Liver (tissue), 9 donors: ENCODE measurements around the gene SNRPA. TPM values are rescaled to one million over a fixed set of nuclear protein-coding genes. Genes with fewer than 3 reads are reported as not detected.

ENCODE experiments used
- DNase-seq: peaks from one replicate; pipeline ENCODE4 v3.0.0-alpha.2; 2017; ENCODE audit warnings: low spot score
- H3K27ac ChIP-seq, 2 donors: one replicate each; pipeline ENCODE4 v1.7.0; 2013; ENCODE audit warnings: inconsistent platforms in 2 of 2, low read length in 2 of 2, control low read depth in 1 of 2, low read depth in 1 of 2, mild to moderate bottlenecking in 1 of 2
- H3K27me3 ChIP-seq, 4 donors: one replicate each; pipeline versions ENCODE4 v1.6.1 to v1.7.0; 2013; ENCODE audit warnings: low read length in 3 of 4, inconsistent platforms in 1 of 4, mild to moderate bottlenecking in 1 of 4, moderate library complexity in 1 of 4; ENCODE audit not compliant: control insufficient read depth in 4 of 4, insufficient read depth in 4 of 4
- H3K36me3 ChIP-seq, 4 donors: one replicate each; pipeline versions ENCODE4 v1.6.1 to v1.7.0; 2013; ENCODE audit warnings: low read length in 3 of 4, mild to moderate bottlenecking in 3 of 4, low read depth in 1 of 4, moderate library complexity in 1 of 4; ENCODE audit not compliant: control insufficient read depth in 4 of 4, insufficient read depth in 3 of 4
- H3K4me1 ChIP-seq, 4 donors: one replicate each; pipeline versions ENCODE4 v1.6.1 to v1.7.0; 2013; ENCODE audit warnings: low read length in 3 of 4, mild to moderate bottlenecking in 3 of 4, moderate library complexity in 1 of 4; ENCODE audit not compliant: control insufficient read depth in 4 of 4, insufficient read depth in 4 of 4
- H3K4me3 ChIP-seq, 3 donors: one replicate each; pipeline versions ENCODE4 v1.6.1 to v1.7.0; 2013; ENCODE audit warnings: low read length in 3 of 3, control low read depth in 1 of 3, low read depth in 1 of 3, mild to moderate bottlenecking in 1 of 3
- H3K9ac ChIP-seq, 2 donors: one replicate each; pipeline ENCODE4 v1.7.0; 2013; ENCODE audit warnings: low read length in 2 of 2, mild to moderate bottlenecking in 2 of 2, moderate library complexity in 2 of 2, control low read depth in 1 of 2, low read depth in 1 of 2
- H3K9me3 ChIP-seq, 4 donors: one replicate each; pipeline versions ENCODE4 v1.6.1 to v1.7.0; 2013; ENCODE audit warnings: low read length in 3 of 4; ENCODE audit not compliant: control insufficient read depth in 4 of 4
- ATF3 ChIP-seq: IDR thresholded peaks from 2 replicates; pipeline ENCODE4 v1.6.1; 2016; ENCODE audit warnings: antibody characterized with exemption
- CTCF ChIP-seq: fragments of 150-350 bp; IDR thresholded peaks from 2 replicates; pipeline ENCODE4 v1.5.1; 2017; ENCODE audit warnings: improper control_type of control experiment, low read depth, low read length; ENCODE audit not compliant: missing input control
- EGR1 ChIP-seq, 2 donors: IDR thresholded peaks; 2 replicates each; pipeline ENCODE4 v1.6.1; 2016 to 2018; ENCODE audit warnings: antibody characterized with exemption in 2 of 2, low read depth in 2 of 2
- FOXA1 ChIP-seq: IDR thresholded peaks from 2 replicates; pipeline ENCODE4 v1.6.1; 2016; ENCODE audit warnings: antibody characterized with exemption
- FOXA2 ChIP-seq: IDR thresholded peaks from 2 replicates; pipeline ENCODE4 v1.6.1; 2016; ENCODE audit warnings: antibody characterized with exemption
- GABPA ChIP-seq, 2 donors: IDR thresholded peaks in 1 of 2; conservative IDR thresholded peaks in 1 of 2; 2 replicates each; pipeline ENCODE4 v1.6.1; 2016; ENCODE audit warnings: antibody characterized with exemption in 2 of 2, mild to moderate bottlenecking in 1 of 2, moderate library complexity in 1 of 2
- HNF4A ChIP-seq, 2 donors: conservative IDR thresholded peaks; 2 replicates each; pipeline ENCODE4 v1.6.1; 2016; ENCODE audit warnings: antibody characterized with exemption in 2 of 2, mild to moderate bottlenecking in 2 of 2
- HNF4G ChIP-seq: IDR thresholded peaks from 2 replicates; pipeline ENCODE4 v1.6.1; 2016; ENCODE audit warnings: antibody characterized with exemption
- JUND ChIP-seq, 2 donors: IDR thresholded peaks; 2 replicates each; pipeline ENCODE4 v1.6.1; 2016; ENCODE audit warnings: antibody characterized with exemption in 2 of 2
- MAX ChIP-seq: IDR thresholded peaks from 2 replicates; pipeline ENCODE4 v1.6.1; 2016; ENCODE audit warnings: antibody characterized with exemption
- NR2F2 ChIP-seq: IDR thresholded peaks from 2 replicates; pipeline ENCODE4 v1.6.1; 2016; ENCODE audit warnings: antibody characterized with exemption
- RAD21 ChIP-seq, 2 donors: IDR thresholded peaks; 2 replicates each; pipeline ENCODE4 v1.6.1; 2016; ENCODE audit warnings: antibody characterized with exemption in 2 of 2, mild to moderate bottlenecking in 2 of 2
- REST ChIP-seq: IDR thresholded peaks from 2 replicates; pipeline ENCODE4 v1.6.1; 2016; ENCODE audit warnings: antibody characterized with exemption, mild to moderate bottlenecking
- RXRA ChIP-seq, 2 donors: IDR thresholded peaks; 2 replicates each; pipeline ENCODE4 v1.6.1; 2017 to 2018; ENCODE audit warnings: antibody characterized with exemption in 2 of 2, mild to moderate bottlenecking in 1 of 2
- SP1 ChIP-seq: IDR thresholded peaks from 2 replicates; pipeline ENCODE4 v1.6.1; 2018; ENCODE audit warnings: antibody characterized with exemption, mild to moderate bottlenecking
- TAF1 ChIP-seq: conservative IDR thresholded peaks from 2 replicates; pipeline ENCODE4 v1.6.1; 2016; ENCODE audit warnings: antibody characterized with exemption, mild to moderate bottlenecking
- YY1 ChIP-seq: IDR thresholded peaks from 2 replicates; pipeline ENCODE4 v1.6.1; 2016; ENCODE audit warnings: antibody characterized with exemption, mild to moderate bottlenecking
- ZBTB33 ChIP-seq: IDR thresholded peaks from 2 replicates; pipeline ENCODE4 v1.6.1; 2016; ENCODE audit warnings: antibody characterized with exemption
- WGBS: extraction: QIAGEN DNeasy Blood & Tissue Kit; methylation state at CpG from one replicate; pipeline ENCODE4 v1.1.7; 2013; 5-methylcytosine and 5-hydroxymethylcytosine counted together
- polyA plus RNA-seq, 2 donors: library from polyadenylated mRNA; stranded (reverse) in 1 of 2; unstranded in 1 of 2; fragments of 200-250 nt in 1 of 2; fragments of >200 nt in 1 of 2; fragmentation: Nextera tagmentation in 1 of 2; extraction: Ambion mirVana in 1 of 2; gene quantifications; one replicate each; pipeline versions ENCODE4 v1.2.1 to v1.2.3, GENCODE V29; 2013 to 2015
- total RNA-seq, 2 donors: library from RNA; depleted of rRNA; stranded (reverse); fragments of >200 nt; gene quantifications; one replicate each; pipeline ENCODE4 v1.2.3, GENCODE V29; 2014
- donor health status: healthy.
- donor health status: healthy.
- donor health status: healthy.
- donor health status: healthy.
- donor health status: healthy.

SNRPA gene
- total and polyA plus RNA-seq, 4 donors, result 11.8 to 27.1 (median 17.0) TPM

- H3K9ac ChIP-seq, result no peak overlapping the region
- H3K9me3 ChIP-seq, result no peaks in the 10 kb centered on the region
- no peaks in the 10 kb centered on the region for H3K27me3 ChIP-seq
- peaks cover 0 to 3% (median 2%) of the 10 kb centered on the region in 4 donors for H3K36me3 ChIP-seq
- TF ChIP-seq GABPA (IDR thresholded peaks at IDR 0.05 in 1 of 2, conservative IDR thresholded peaks at IDR 0.05 in 1 of 2) (no peak), FOXA2 (no peak), RAD21 (IDR thresholded peaks at IDR 0.05) (no peak), TAF1 (no peak), NR2F2 (no peak), EGR1 (IDR thresholded peaks at IDR 0.05; ENCODE audit: low read depth in 2 of 2) (no peak), SP1 (no peak), REST (no peak), YY1 (no peak), JUND (IDR thresholded peaks at IDR 0.05) (no peak), CTCF (no peak), ATF3 (no peak), ZBTB33 (no peak), RXRA (IDR thresholded peaks at IDR 0.05) (no peak), MAX (no peak), HNF4G (no peak), HNF4A (conservative IDR thresholded peaks at IDR 0.05) (no peak), FOXA1 (no peak)
- peaks cover 0 to 19% (median 13%) of the 10 kb centered on the region in 4 donors for H3K4me1 ChIP-seq
- no peak overlapping the region for H3K4me3 ChIP-seq
- WGBS, result 96% methylated on average over 7 of the region's 7 CpGs
- no peak overlapping the region for H3K27ac ChIP-seq
- DNase-seq, result no peak
These were observed 30.1 kb downstream of the SNRPA start for GRCh38 chr19:40781140-40781539.
